Measurements from ENCODE around the gene ABHD2.

DNA sequence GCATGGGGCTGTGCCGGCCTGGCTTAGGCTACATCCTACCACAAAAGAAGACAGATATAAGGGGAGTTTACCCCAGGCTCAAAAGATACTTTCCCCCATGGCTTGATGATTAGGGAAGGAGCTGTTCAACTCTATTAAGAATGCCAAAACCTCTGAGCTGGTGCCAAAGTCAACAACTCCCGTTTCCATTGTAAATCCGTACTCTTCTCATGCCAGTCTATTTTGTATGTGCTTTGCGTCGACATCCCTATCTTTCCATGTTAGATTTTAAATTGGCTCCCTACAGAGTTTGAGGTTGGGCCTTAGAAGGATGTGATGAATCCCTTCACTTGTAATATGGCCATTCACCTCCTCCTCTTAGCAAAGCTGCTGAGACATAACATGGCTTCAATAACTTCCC lies 86.2 kb downstream of the ABHD2 start:
- TF ChIP-seq, protein P1, sequence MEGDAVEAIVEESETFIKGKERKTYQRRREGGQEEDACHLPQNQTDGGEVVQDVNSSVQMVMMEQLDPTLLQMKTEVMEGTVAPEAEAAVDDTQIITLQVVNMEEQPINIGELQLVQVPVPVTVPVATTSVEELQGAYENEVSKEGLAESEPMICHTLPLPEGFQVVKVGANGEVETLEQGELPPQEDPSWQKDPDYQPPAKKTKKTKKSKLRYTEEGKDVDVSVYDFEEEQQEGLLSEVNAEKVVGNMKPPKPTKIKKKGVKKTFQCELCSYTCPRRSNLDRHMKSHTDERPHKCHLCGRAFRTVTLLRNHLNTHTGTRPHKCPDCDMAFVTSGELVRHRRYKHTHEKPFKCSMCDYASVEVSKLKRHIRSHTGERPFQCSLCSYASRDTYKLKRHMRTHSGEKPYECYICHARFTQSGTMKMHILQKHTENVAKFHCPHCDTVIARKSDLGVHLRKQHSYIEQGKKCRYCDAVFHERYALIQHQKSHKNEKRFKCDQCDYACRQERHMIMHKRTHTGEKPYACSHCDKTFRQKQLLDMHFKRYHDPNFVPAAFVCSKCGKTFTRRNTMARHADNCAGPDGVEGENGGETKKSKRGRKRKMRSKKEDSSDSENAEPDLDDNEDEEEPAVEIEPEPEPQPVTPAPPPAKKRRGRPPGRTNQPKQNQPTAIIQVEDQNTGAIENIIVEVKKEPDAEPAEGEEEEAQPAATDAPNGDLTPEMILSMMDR (conservative IDR thresholded peaks at IDR 0.05; ENCODE audit: low read depth, low read length), result no peak
- TF ChIP-seq EZH2 (IDR thresholded peaks at IDR 0.05; ENCODE audit: borderline replicate concordance, low read depth, low read length, poor library complexity, severe bottlenecking), result no peak
